ENCODE measurements around the gene ANKRD35. TPM values are rescaled to one million over a fixed set of nuclear protein-coding genes. Genes with fewer than 3 reads are reported as not detected.
"Not testable (repeated sequence)": the region's sequence is repeated elsewhere in the genome, so short reads cannot be mapped to it uniquely, and the experiment has no call there.

The ANKRD35 gene
- total RNA-seq, 1 experiment from 2014 or later, result not detected

DNA sequence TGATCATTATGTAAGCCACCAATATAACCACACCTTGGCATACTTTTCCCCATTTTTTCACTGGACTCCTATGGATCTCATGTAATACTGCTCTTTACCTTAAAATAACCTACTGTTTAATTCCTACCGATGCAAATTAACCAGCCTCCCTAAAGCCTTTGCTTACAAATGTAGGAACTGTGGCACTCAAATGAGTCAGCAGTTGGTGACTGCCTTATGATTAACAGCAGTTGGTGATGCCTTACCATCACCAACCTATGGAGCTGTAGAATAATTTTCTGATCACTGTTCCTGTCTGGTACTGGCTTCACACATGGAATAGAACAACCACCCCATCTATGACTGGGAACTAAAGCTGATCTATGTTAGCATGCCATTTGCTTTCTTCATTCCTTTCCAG lies 48.0 kb downstream of the ANKRD35 start:
- Histone ChIP-seq H3K27me3 (ENCODE audit: control insufficient read depth, insufficient read depth, low read length) (no peaks in the 10 kb centered on the region), H3K36me3 (ENCODE audit: control insufficient read depth, insufficient read depth, low read length) (peaks cover 42% of the 10 kb centered on the region), H3K4me3 (ENCODE audit: low read depth in 2 of 2, low read length in 2 of 2) (no peak overlapping the region), H3K4me1 (ENCODE audit: control insufficient read depth, insufficient read depth, low read length) (no peaks in the 10 kb centered on the region), H3K27ac (ENCODE audit: low read length) (no peak overlapping the region), H3K9me3 (ENCODE audit: control insufficient read depth, insufficient read depth, low read depth, low read length) (no peaks in the 10 kb centered on the region)
- in situ Hi-C loops (cut with HindIII; ENCODE audit: low pct_unique_long_range_greater_than_20kb, low sequenced_read_pairs), result no loop called here
- intact Hi-C loops (cut with micrococcal nuclease; ENCODE audit: unreplicated experiment), result no loop called here
- ATAC-seq, result no peak
- TF ChIP-seq TCF7L2 (IDR thresholded peaks at IDR 0.05; ENCODE audit: low read depth, low read length) (no peak), POLR2AphosphoS5 (IDR thresholded peaks at IDR 0.05; ENCODE audit: low read depth, low read length) (no peak), SIN3A (IDR thresholded peaks at IDR 0.05; ENCODE audit: borderline replicate concordance, insufficient read depth, low read depth, low read length) (no peak)
- TF ChIP-seq, protein P1, sequence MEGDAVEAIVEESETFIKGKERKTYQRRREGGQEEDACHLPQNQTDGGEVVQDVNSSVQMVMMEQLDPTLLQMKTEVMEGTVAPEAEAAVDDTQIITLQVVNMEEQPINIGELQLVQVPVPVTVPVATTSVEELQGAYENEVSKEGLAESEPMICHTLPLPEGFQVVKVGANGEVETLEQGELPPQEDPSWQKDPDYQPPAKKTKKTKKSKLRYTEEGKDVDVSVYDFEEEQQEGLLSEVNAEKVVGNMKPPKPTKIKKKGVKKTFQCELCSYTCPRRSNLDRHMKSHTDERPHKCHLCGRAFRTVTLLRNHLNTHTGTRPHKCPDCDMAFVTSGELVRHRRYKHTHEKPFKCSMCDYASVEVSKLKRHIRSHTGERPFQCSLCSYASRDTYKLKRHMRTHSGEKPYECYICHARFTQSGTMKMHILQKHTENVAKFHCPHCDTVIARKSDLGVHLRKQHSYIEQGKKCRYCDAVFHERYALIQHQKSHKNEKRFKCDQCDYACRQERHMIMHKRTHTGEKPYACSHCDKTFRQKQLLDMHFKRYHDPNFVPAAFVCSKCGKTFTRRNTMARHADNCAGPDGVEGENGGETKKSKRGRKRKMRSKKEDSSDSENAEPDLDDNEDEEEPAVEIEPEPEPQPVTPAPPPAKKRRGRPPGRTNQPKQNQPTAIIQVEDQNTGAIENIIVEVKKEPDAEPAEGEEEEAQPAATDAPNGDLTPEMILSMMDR (IDR thresholded peaks at IDR 0.05), result no peak
- TF ChIP-seq, protein P2, sequence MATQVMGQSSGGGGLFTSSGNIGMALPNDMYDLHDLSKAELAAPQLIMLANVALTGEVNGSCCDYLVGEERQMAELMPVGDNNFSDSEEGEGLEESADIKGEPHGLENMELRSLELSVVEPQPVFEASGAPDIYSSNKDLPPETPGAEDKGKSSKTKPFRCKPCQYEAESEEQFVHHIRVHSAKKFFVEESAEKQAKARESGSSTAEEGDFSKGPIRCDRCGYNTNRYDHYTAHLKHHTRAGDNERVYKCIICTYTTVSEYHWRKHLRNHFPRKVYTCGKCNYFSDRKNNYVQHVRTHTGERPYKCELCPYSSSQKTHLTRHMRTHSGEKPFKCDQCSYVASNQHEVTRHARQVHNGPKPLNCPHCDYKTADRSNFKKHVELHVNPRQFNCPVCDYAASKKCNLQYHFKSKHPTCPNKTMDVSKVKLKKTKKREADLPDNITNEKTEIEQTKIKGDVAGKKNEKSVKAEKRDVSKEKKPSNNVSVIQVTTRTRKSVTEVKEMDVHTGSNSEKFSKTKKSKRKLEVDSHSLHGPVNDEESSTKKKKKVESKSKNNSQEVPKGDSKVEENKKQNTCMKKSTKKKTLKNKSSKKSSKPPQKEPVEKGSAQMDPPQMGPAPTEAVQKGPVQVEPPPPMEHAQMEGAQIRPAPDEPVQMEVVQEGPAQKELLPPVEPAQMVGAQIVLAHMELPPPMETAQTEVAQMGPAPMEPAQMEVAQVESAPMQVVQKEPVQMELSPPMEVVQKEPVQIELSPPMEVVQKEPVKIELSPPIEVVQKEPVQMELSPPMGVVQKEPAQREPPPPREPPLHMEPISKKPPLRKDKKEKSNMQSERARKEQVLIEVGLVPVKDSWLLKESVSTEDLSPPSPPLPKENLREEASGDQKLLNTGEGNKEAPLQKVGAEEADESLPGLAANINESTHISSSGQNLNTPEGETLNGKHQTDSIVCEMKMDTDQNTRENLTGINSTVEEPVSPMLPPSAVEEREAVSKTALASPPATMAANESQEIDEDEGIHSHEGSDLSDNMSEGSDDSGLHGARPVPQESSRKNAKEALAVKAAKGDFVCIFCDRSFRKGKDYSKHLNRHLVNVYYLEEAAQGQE (IDR thresholded peaks at IDR 0.05; ENCODE audit: insufficient read depth in 1 of 2, low read depth in 2 of 2, low read length in 1 of 2), result no peak
- POLR2A ChIA-PET, result no interaction called here
- CTCF ChIA-PET, result no interaction called here
- DNase-seq (ENCODE audit: low read depth, low spot score), result no peak
- BruUV-seq (replicated peaks), result no TSS peak

DNA sequence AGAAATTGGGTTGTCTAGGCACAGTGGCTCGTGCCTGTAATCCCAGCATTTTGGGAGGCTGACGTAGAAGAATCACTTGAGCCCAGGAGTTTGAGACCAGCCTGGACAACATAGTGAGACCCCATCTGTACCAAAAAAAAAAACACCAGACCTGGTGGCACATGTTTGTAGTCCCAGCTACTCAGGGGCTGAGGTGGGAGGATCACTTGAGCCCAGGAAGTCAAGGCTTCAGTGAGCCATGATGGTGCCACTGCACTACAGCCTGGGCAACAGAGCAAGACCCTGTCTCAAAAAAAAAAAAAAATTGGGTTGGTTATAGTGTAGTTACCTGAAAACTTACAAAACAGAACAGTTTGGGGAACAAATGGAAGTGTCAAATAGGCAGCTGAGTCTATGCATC lies 54.9 kb downstream of the ANKRD35 start:
- H3K27me3 ChIP-seq (ENCODE audit: control insufficient read depth, insufficient read depth, low read length); ATAC-seq; in situ Hi-C loops (cut with HindIII; ENCODE audit: low pct_unique_long_range_greater_than_20kb, low sequenced_read_pairs); CTCF ChIA-PET; H3K27ac ChIP-seq (ENCODE audit: low read length); POLR2A ChIA-PET; intact Hi-C loops (cut with micrococcal nuclease; ENCODE audit: unreplicated experiment); H3K9me3 ChIP-seq (ENCODE audit: control insufficient read depth, insufficient read depth, low read depth, low read length); H3K4me3 ChIP-seq (ENCODE audit: low read depth in 2 of 2, low read length in 2 of 2); BruUV-seq (replicated peaks); H3K4me1 ChIP-seq (ENCODE audit: control insufficient read depth, insufficient read depth, low read length); DNase-seq (ENCODE audit: low read depth, low spot score): not testable (repeated sequence)
- H3K36me3 ChIP-seq (ENCODE audit: control insufficient read depth, insufficient read depth, low read length), result peaks cover 24% of the 10 kb centered on the region

DNA sequence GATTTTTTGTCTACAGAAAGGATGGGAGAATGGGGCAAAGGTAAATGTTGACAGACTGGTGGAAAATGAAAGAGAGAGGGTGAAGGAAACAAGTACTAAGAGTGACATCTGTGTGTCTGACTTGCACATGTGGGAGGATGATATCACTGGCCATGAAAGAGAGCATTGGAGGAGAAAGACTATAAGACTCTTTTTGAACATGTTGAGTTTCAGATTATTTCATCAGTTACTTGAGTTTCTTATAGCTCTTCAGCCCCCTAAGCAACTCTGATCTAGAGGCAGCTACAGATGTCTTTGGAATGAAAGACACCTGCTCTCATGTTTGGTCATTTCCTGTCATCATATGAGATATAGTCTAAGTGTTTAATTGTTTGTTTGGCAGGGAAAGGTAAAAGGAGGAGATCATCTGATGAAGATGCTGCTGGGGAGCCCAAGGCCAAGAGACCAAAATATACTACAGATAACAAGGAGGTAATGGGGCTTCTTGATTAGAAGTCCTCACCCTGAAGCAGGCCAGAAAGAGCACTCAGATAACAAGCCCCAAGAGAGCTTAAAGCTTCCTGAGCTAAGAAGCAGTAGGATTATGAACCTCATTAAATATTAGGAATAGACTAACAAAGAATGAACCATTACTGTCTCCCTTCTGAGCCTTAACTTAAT lies 57.2 kb downstream of the ANKRD35 start:
- H3K4me3 ChIP-seq (ENCODE audit: low read depth in 2 of 2, low read length in 2 of 2), result no peak overlapping the region
- no peaks in the 10 kb centered on the region for H3K27me3 ChIP-seq (ENCODE audit: control insufficient read depth, insufficient read depth, low read length)
- H3K9me3 ChIP-seq (ENCODE audit: control insufficient read depth, insufficient read depth, low read depth, low read length), result no peaks in the 10 kb centered on the region
- ChIA-PET POLR2A (interaction anchor here (0.5 to 0.6 kb wide), 2 partner anchors 117 to 204 kb away, joined by 3 to 4 read pairs; no protein-coding TSS in a partner anchor), CTCF (no interaction called here)
- peaks cover 11% of the 10 kb centered on the region; the same call in 1 of the 2 replicates for H3K4me1 ChIP-seq (ENCODE audit: control insufficient read depth, insufficient read depth, low read length)
- in situ Hi-C loops (cut with HindIII; ENCODE audit: low pct_unique_long_range_greater_than_20kb, low sequenced_read_pairs), result no loop called here
- DNase-seq (ENCODE audit: low read depth, low spot score) (no peak), ATAC-seq (no peak)
- intact Hi-C loops (cut with micrococcal nuclease; ENCODE audit: unreplicated experiment), result no loop called here
- BruUV-seq (replicated peaks), result no TSS peak
- H3K27ac ChIP-seq (ENCODE audit: low read length), result no peak overlapping the region
- no peak for TF ChIP-seq SIN3A (IDR thresholded peaks at IDR 0.05; ENCODE audit: borderline replicate concordance, insufficient read depth, low read depth, low read length)
- peaks cover 26% of the 10 kb centered on the region for H3K36me3 ChIP-seq (ENCODE audit: control insufficient read depth, insufficient read depth, low read length)

All from Panc1 (cell line).